GM10266 (cell line): Measurements from ENCODE around the gene PLSCR4.

ENCODE experiments used
- DNase-seq: peaks from one replicate; pipeline ENCODE4 v3.0.0; 2012; ENCODE audit errors: extremely low spot score
- TF ChIP-seq, protein P1 (sequence below): IDR thresholded peaks from 2 replicates; pipeline ENCODE4 v1.5.1; 2012; ENCODE audit warnings: mild to moderate bottlenecking, low read depth; ENCODE audit not compliant: control insufficient read depth, insufficient read depth; ENCODE audit errors: missing control alignments

The PLSCR4 gene

DNA sequence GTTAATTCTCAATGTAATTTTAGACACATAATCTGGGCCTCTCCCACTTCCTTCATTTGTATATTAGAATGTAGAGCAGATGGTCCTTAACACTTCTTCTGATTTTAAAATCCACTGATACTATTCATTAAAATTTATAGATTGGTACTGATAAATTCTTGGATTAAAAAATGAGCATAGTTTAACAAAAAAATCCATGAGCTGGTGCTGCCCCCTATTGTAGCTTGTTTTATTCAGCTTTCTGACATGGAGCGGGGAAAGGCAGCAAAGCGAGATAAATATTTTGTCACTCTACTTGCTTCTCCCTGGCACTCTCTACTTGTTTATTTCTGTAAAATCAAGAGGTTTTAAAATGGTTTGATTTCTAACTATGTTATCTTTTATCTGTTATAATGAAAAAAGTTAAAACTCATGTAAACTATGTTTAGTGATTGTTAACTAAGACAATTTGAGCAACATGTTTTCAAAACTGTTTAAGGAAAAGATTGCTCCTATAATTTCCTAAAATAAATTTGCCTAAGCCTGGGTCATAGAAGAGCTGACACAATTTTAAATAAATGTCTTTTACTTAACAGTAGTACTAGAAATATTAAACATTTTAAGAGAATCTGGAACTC lies 63.5 kb downstream of the PLSCR4 start:
- DNase-seq: no peak
- TF ChIP-seq, protein P1, sequence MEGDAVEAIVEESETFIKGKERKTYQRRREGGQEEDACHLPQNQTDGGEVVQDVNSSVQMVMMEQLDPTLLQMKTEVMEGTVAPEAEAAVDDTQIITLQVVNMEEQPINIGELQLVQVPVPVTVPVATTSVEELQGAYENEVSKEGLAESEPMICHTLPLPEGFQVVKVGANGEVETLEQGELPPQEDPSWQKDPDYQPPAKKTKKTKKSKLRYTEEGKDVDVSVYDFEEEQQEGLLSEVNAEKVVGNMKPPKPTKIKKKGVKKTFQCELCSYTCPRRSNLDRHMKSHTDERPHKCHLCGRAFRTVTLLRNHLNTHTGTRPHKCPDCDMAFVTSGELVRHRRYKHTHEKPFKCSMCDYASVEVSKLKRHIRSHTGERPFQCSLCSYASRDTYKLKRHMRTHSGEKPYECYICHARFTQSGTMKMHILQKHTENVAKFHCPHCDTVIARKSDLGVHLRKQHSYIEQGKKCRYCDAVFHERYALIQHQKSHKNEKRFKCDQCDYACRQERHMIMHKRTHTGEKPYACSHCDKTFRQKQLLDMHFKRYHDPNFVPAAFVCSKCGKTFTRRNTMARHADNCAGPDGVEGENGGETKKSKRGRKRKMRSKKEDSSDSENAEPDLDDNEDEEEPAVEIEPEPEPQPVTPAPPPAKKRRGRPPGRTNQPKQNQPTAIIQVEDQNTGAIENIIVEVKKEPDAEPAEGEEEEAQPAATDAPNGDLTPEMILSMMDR: peak; percentile 51

DNA sequence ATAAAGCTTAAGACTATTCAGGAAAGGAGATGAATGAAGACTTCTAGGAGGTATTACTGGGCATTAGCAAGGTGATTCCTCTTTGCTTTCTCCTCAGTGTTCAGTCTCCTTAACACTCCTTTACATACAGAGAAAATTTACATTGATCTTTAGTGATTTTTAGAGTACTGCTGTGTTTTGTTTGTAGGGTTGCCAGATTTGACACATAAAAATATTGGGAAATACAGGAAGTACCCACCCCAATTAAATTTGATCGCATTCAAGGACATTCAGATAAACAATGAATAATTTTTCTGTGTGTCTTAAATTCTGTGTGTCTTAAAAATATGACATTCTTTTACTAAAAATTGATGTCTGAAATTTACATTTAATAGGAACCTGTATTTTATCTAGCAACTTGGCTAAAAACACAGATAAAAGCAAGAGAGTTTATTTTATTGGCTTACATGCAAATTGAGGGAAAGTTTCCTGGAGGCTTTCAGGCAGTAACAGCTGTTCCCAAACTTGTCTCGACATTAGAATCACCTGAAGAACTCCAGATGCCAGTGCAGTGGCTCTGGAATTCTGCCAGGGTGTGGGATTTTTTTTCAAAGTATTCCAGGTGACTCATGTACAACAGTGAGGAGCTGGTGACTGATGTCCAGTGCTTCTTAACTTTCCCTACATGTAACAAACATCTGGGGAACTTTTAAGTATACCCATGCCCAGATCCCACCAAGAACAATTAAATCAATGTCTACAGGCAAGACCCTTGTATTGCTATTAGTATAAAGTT lies 66.5 kb downstream of the PLSCR4 start:
- TF ChIP-seq, protein P1: no peak
- DNase-seq: no peak

DNA sequence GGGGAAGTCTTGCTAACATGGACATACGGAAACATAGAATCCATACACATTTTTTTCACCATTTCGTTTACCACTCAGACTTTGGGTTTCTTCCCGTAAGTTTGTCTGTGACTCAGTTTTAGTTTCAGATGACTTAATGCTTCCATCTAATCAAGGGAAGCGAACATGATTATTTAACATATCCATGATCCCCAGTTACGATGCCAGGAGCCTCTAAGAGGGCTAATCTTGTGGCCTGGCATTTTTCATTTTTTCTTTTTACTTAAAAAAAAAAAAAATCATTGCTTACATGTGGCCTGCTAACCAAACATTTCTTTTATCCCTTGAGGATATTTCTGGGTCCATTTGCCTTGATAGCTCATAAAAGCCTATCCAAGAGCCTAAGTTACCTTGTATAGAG lies 69.7 kb downstream of the PLSCR4 start:
- no peak for DNase-seq
- TF ChIP-seq, protein P1: no peak

DNA sequence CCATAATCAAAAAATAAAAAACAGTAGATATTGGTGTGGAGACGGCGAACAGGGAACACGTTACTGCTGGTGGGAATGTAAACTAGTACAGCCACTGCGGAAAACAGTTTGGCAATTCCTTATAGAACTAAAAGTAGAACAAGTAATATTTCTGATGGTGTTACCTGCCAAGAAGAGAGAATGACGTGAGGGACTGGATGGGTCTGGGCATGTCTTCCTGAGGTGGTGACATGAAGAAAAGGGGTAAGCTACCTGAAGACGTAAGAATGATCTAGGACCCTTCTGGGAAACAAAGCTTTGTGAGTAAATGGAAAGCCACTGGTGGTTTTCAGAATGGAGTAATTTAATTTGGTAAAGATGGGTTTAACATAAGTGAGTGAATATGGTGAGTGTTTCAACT lies 70.5 kb downstream of the PLSCR4 start:
- TF ChIP-seq, protein P1: no peak
- no peak for DNase-seq

DNA sequence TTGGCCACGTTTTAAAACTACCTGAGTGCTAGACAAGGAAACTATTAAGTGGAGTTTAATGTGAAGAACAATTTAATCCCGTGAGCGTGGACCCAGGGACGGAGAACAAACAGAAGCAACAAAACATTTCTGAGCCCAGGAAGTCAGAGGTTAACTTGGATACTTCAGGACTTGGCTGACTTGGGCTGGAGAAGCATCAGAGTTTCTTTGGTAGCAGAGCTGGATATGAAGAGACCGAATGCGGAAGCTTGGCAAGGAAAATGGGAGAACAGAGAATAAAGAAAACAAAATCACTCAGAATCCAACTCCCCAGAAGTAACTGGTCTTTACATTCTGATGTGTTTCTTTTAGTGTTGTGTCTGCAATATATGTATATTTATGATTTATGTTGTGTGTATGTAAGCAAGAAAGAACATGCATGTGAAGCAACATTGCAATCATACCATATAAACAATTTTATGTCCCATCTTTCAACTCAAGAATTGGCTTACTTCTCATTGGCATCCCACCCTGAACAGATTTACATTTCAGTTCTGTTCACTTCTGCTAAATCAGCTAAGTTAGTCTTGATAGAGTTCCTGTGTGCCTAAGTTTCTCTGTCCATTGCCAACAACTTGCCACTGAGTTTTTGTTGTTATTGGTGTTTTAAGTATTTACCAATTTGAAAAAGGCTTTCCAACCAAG lies 72.8 kb downstream of the PLSCR4 start:
- no peak for DNase-seq
- TF ChIP-seq, protein P1: no peak

DNA sequence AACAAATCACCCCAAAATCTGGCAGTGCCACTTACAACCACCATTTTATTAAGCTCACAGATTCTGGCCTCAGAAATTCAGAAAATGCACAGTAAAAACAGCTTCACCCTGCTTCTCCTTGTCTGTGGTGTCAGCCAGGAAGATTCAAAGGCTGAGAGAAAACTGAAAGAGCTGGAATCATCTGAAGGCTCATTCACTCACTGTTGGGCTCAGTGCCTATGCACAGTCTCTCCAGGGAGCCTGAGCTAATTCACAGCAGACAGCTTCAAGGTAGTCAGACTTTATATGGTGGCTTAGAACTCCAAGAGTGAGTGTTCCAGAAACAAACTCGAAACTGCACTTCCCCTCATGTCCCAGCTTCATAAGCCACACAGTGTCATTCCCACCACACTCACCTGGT lies 73.4 kb downstream of the PLSCR4 start:
- TF ChIP-seq, protein P1: no peak
- no peak for DNase-seq

DNA sequence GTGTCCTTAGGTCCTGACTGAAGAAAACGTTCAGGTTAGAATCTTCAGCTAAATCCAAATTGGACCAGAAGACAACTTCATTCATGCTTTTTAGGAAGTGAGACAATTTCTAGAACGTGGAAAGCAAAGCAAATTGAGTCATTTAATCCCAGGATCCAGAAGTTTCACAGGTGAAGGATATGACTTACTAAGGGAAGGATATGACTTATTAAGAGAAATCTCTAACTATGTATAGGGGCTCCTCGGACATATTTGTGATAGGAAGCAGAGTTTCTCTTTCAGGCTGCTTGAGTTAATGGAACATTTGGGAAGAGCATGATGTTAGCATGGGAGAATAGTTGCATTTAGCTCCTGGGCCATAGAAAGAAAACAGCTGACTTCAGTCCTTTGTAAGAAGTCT lies 73.8 kb downstream of the PLSCR4 start:
- DNase-seq: no peak
- TF ChIP-seq, protein P1: no peak
